Panc1 (cell line): ENCODE data around the gene ADAMTS2. TPM values are rescaled to one million over a fixed set of nuclear protein-coding genes. Genes with fewer than 3 reads are reported as not detected.

Source experiments
- ATAC-seq: fragments of 200-7000 bp; cut with Tn5 transposase; 2 replicates; pipeline ENCODE4 v1.9.1; 2020; ENCODE audit warnings: mild to moderate bottlenecking, moderate library complexity
- BruUV-seq: library from RNA; stranded (reverse); fragments of 400-500 nt; replicated peaks from 2 replicates; lab custom pipeline; 2021; lab: Mats Ljungman, UMichigan
- CTCF ChIA-PET: fragments of 300-600 bp; sonication (Branson Sonifier 250); formaldehyde crosslinking; loops from one replicate; lab custom pipeline; 2022; ENCODE audit warnings: antibody characterized with exemption; lab: Charles Lee
- POLR2A ChIA-PET: fragments of 300-600 bp; sonication (Branson Sonifier 250); formaldehyde crosslinking; loops from one replicate; lab custom pipeline; 2022; ENCODE audit warnings: antibody characterized with exemption; lab: Charles Lee
- DNase-seq: peaks from one replicate; pipeline ENCODE4 v3.0.0-alpha.2; 2010; ENCODE audit warnings: low read depth, low spot score
- H3K27ac ChIP-seq: 2 replicates; pipeline ENCODE4 v1.5.1; 2011; ENCODE audit warnings: mild to moderate bottlenecking, low read length, inconsistent platforms
- H3K27me3 ChIP-seq: fragments of 200-500 bp; sonication (Bioruptor generic); 2 replicates; pipeline ENCODE4 v1.6.0; 2014; ENCODE audit warnings: low read length, inconsistent platforms; ENCODE audit not compliant: control insufficient read depth, insufficient read depth
- H3K36me3 ChIP-seq: fragments of 200-500 bp; sonication (Bioruptor generic); 2 replicates; pipeline ENCODE4 v1.5.1; 2014; ENCODE audit warnings: inconsistent platforms, mild to moderate bottlenecking, low read length, moderate library complexity; ENCODE audit not compliant: control insufficient read depth, insufficient read depth
- H3K4me1 ChIP-seq: 2 replicates; pipeline ENCODE4 v1.5.1; 2011; ENCODE audit warnings: inconsistent platforms, mild to moderate bottlenecking, low read length, moderate library complexity; ENCODE audit not compliant: control insufficient read depth, insufficient read depth
- H3K4me3 ChIP-seq, 2 experiments: 2 replicates each; pipeline ENCODE4 v1.5.1; 2011 to 2012; ENCODE audit warnings: low read depth in 2 of 2, low read length in 2 of 2, mild to moderate bottlenecking in 2 of 2, inconsistent platforms in 1 of 2, moderate library complexity in 1 of 2
- H3K9me3 ChIP-seq: fragments of 200-500 bp; sonication (Bioruptor generic); 2 replicates; pipeline ENCODE4 v1.5.1; 2014; ENCODE audit warnings: low read depth, mild to moderate bottlenecking, inconsistent platforms, low read length, moderate library complexity; ENCODE audit not compliant: control insufficient read depth, insufficient read depth
- POLR2AphosphoS5 ChIP-seq: IDR thresholded peaks from 2 replicates; pipeline ENCODE4 v1.6.1; 2012; ENCODE audit warnings: mild to moderate bottlenecking, low read depth, low read length, moderate library complexity
- SIN3A ChIP-seq: IDR thresholded peaks from 2 replicates; pipeline ENCODE4 v1.6.1; 2012; ENCODE audit warnings: low read depth, mild to moderate bottlenecking, low read length, moderate library complexity, borderline replicate concordance; ENCODE audit not compliant: insufficient read depth
- TCF7L2 ChIP-seq: IDR thresholded peaks from 2 replicates; pipeline ENCODE4 v1.6.1; 2011; ENCODE audit warnings: mild to moderate bottlenecking, low read depth, low read length, inconsistent platforms
- in situ Hi-C: cut with HindIII; loops from 2 replicates; pipeline ENCODE4 v1.10.0; 2016; ENCODE audit warnings: low sequenced_read_pairs, low pct_unique_long_range_greater_than_20kb
- intact Hi-C: fragments of 100-400 bp; cut with micrococcal nuclease; formaldehyde crosslinking; loops from one replicate; pipeline ENCODE4 v1.10.0; 2022; ENCODE audit not compliant: unreplicated experiment
- total RNA-seq: library from RNA; stranded (reverse); gene quantifications from one replicate; pipeline ENCODE4 v1.2.1, GENCODE V29; 2021; ENCODE audit not compliant: unreplicated experiment
- TF ChIP-seq, protein P1 (sequence below): fragments of 450-650 bp; IDR thresholded peaks from 2 replicates; pipeline ENCODE4 v1.5.1; 2017; ENCODE audit warnings: mild to moderate bottlenecking
- TF ChIP-seq, protein P2 (sequence below), 2 experiments: IDR thresholded peaks; 2 replicates each; pipeline ENCODE4 v1.6.1; 2011 to 2012; ENCODE audit warnings: low read depth in 2 of 2, control low read depth in 1 of 2, low read length in 1 of 2, mild to moderate bottlenecking in 1 of 2, moderate library complexity in 1 of 2; ENCODE audit not compliant: insufficient read depth in 1 of 2

The ADAMTS2 gene
- total RNA-seq, 1 experiment from 2014 or later: 0.13 TPM

DNA sequence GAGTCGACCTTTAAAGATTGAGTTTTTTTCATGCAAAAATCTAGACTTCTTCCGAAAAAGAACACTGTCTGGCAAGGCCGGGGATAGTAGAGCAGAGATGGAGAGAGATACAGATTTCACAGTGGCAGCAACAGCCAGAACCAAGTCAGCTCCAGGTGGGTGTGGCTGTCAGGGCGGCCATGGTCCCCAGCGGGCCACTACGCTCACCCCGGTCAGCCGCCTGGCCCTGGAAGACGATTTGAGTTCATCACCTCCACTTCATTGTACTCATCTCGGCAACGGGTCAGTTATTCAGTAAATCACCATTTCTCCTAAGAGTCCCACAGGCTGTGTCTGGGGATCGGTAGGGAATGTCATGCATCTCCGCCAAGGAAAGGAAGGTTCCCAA, 232.1 kb downstream of the ADAMTS2 start:
- ATAC-seq (no peak), DNase-seq (no peak)
- H3K9me3 ChIP-seq: no peaks in the 10 kb centered on the region
- no peak overlapping the region for H3K27ac ChIP-seq
- CTCF ChIA-PET: no interaction called here
- H3K27me3 ChIP-seq: no peaks in the 10 kb centered on the region
- no peaks in the 10 kb centered on the region for H3K4me1 ChIP-seq
- intact Hi-C loops (no loop called here), in situ Hi-C loops (no loop called here)
- POLR2A ChIA-PET: no interaction called here
- H3K36me3 ChIP-seq: no peaks in the 10 kb centered on the region
- BruUV-seq: no TSS peak
- no peak overlapping the region for H3K4me3 ChIP-seq
- TF ChIP-seq, protein P1, sequence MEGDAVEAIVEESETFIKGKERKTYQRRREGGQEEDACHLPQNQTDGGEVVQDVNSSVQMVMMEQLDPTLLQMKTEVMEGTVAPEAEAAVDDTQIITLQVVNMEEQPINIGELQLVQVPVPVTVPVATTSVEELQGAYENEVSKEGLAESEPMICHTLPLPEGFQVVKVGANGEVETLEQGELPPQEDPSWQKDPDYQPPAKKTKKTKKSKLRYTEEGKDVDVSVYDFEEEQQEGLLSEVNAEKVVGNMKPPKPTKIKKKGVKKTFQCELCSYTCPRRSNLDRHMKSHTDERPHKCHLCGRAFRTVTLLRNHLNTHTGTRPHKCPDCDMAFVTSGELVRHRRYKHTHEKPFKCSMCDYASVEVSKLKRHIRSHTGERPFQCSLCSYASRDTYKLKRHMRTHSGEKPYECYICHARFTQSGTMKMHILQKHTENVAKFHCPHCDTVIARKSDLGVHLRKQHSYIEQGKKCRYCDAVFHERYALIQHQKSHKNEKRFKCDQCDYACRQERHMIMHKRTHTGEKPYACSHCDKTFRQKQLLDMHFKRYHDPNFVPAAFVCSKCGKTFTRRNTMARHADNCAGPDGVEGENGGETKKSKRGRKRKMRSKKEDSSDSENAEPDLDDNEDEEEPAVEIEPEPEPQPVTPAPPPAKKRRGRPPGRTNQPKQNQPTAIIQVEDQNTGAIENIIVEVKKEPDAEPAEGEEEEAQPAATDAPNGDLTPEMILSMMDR: no peak
- TF ChIP-seq POLR2AphosphoS5 (no peak), TCF7L2 (no peak), SIN3A (no peak)
- TF ChIP-seq, protein P2, sequence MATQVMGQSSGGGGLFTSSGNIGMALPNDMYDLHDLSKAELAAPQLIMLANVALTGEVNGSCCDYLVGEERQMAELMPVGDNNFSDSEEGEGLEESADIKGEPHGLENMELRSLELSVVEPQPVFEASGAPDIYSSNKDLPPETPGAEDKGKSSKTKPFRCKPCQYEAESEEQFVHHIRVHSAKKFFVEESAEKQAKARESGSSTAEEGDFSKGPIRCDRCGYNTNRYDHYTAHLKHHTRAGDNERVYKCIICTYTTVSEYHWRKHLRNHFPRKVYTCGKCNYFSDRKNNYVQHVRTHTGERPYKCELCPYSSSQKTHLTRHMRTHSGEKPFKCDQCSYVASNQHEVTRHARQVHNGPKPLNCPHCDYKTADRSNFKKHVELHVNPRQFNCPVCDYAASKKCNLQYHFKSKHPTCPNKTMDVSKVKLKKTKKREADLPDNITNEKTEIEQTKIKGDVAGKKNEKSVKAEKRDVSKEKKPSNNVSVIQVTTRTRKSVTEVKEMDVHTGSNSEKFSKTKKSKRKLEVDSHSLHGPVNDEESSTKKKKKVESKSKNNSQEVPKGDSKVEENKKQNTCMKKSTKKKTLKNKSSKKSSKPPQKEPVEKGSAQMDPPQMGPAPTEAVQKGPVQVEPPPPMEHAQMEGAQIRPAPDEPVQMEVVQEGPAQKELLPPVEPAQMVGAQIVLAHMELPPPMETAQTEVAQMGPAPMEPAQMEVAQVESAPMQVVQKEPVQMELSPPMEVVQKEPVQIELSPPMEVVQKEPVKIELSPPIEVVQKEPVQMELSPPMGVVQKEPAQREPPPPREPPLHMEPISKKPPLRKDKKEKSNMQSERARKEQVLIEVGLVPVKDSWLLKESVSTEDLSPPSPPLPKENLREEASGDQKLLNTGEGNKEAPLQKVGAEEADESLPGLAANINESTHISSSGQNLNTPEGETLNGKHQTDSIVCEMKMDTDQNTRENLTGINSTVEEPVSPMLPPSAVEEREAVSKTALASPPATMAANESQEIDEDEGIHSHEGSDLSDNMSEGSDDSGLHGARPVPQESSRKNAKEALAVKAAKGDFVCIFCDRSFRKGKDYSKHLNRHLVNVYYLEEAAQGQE (IDR thresholded peaks at IDR 0.05; ENCODE audit: insufficient read depth in 1 of 2, low read depth in 2 of 2, low read length in 1 of 2): no peak

DNA sequence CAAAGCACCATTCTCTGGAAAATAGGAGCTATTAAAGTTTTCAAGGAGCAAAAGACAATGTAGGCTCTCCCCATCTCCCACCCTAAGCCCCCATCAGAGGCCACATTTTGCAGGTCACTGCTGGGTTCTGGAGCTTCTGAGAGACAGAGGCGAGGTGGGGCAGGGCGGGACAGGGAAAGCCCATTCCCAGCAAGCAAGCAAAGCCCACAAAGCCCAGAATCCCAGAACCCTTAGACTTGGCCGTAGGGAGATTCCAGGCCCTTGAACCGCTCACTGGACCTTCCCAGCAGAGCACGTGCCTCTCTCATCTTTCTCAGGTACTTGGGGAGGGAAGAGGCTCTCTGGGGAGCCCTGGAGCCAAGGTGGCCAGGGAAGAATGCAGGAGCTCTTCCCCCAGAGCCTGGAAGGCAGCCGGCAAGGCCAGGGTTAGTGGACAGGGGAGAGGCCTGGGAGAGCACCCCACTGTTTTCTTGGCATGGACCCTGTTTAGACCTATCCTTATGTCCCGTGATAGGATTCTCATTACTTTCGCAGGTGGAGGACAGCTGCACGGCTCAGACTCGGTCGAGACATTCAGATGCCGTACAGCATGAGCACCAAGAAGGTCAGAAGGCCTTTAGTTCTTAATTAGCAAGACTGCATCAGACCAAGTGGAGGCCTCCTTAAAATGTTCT, 232.7 kb downstream of the ADAMTS2 start:
- no peak overlapping the region for H3K27ac ChIP-seq
- TF ChIP-seq SIN3A: no peak
- TF ChIP-seq, protein P1: no peak
- no peak for TF ChIP-seq TCF7L2
- TF ChIP-seq, protein P2 (IDR thresholded peaks at IDR 0.05; ENCODE audit: insufficient read depth in 1 of 2, low read depth in 2 of 2, low read length in 1 of 2): no peak
- no peak for TF ChIP-seq POLR2AphosphoS5
- H3K27me3 ChIP-seq: no peaks in the 10 kb centered on the region
- BruUV-seq: no TSS peak
- in situ Hi-C loops (no loop called here), intact Hi-C loops (no loop called here)
- DNase-seq (no peak), ATAC-seq (no peak)
- no peaks in the 10 kb centered on the region for H3K4me1 ChIP-seq
- H3K9me3 ChIP-seq: no peaks in the 10 kb centered on the region
- POLR2A ChIA-PET: no interaction called here
- no peak overlapping the region for H3K4me3 ChIP-seq
- no peaks in the 10 kb centered on the region for H3K36me3 ChIP-seq
- CTCF ChIA-PET: no interaction called here
